ENCODE results near the gene TNFSF18. TPM values are rescaled to one million over a fixed set of nuclear protein-coding genes. Genes with fewer than 3 reads are reported as not detected.

Gene TNFSF18
- total RNA-seq, 1 donor from 2014 or later: not detected

GRCh38 chr1:173016419-173016818 is 34.3 kb downstream of the TNFSF18 start:
- Histone ChIP-seq H3K36me3 (no peaks in the 10 kb centered on the region), H3K4me1 (no peaks in the 10 kb centered on the region), H3K9me3 (no peaks in the 10 kb centered on the region), H3K27ac (no peak overlapping the region), H3K4me3 (no peak overlapping the region), H3K27me3 (no peaks in the 10 kb centered on the region)
- TF ChIP-seq CTCF (IDR thresholded peaks at IDR 0.05): no peak
- intact Hi-C loops (cut with DNase I): no loop called here
- DNase-seq (no peak), ATAC-seq (no peak)

- no peaks in the 10 kb centered on the region for H3K9me3 ChIP-seq
- H3K4me1 ChIP-seq: no peaks in the 10 kb centered on the region
- TF ChIP-seq CTCF (IDR thresholded peaks at IDR 0.05): no peak
- intact Hi-C loops (cut with DNase I): no loop called here
- H3K36me3 ChIP-seq: no peaks in the 10 kb centered on the region
- H3K4me3 ChIP-seq: no peak overlapping the region
- ATAC-seq (peak; percentile 29), DNase-seq (no peak)
- H3K27ac ChIP-seq: no peak overlapping the region
- H3K27me3 ChIP-seq: no peaks in the 10 kb centered on the region
Observed at GRCh38 chr1:173015629-173016028, 35.1 kb downstream of the TNFSF18 start.

- no peaks in the 10 kb centered on the region for H3K36me3 ChIP-seq
- peak; percentile 50 for ATAC-seq
- H3K27ac ChIP-seq: no peak overlapping the region
- DNase-seq: no peak
- no peak for TF ChIP-seq CTCF (IDR thresholded peaks at IDR 0.05)
- intact Hi-C loops (cut with DNase I): no loop called here
- no peaks in the 10 kb centered on the region for H3K4me1 ChIP-seq
- H3K27me3 ChIP-seq: no peaks in the 10 kb centered on the region
- no peak overlapping the region for H3K4me3 ChIP-seq
- no peaks in the 10 kb centered on the region for H3K9me3 ChIP-seq
Observed at GRCh38 chr1:173014160-173014559, 36.6 kb downstream of the TNFSF18 start.

- ATAC-seq (no peak), DNase-seq (no peak)
- Histone ChIP-seq H3K36me3 (no peaks in the 10 kb centered on the region), H3K27ac (no peak overlapping the region), H3K4me1 (no peaks in the 10 kb centered on the region), H3K27me3 (no peaks in the 10 kb centered on the region), H3K4me3 (no peak overlapping the region), H3K9me3 (no peaks in the 10 kb centered on the region)
- intact Hi-C loops (cut with DNase I): no loop called here
- TF ChIP-seq CTCF (IDR thresholded peaks at IDR 0.05): no peak
Observed at GRCh38 chr1:173012126-173012525, 38.6 kb downstream of the TNFSF18 start.

- ATAC-seq (peak; percentile 88), DNase-seq (no peak)
- H3K4me3 ChIP-seq: no peak overlapping the region
- no peaks in the 10 kb centered on the region for H3K4me1 ChIP-seq
- intact Hi-C loops (cut with DNase I): no loop called here
- no peak overlapping the region for H3K27ac ChIP-seq
- no peaks in the 10 kb centered on the region for H3K36me3 ChIP-seq
- H3K9me3 ChIP-seq: no peaks in the 10 kb centered on the region
- H3K27me3 ChIP-seq: no peaks in the 10 kb centered on the region
- TF ChIP-seq CTCF (IDR thresholded peaks at IDR 0.05): no peak
Observed at GRCh38 chr1:173009597-173009996, 41.1 kb downstream of the TNFSF18 start.

GRCh38 chr1:173005196-173005864 is 45.4 kb downstream of the TNFSF18 start:
- no peaks in the 10 kb centered on the region for H3K4me1 ChIP-seq
- no peaks in the 10 kb centered on the region for H3K9me3 ChIP-seq
- no peaks in the 10 kb centered on the region for H3K27me3 ChIP-seq
- no peak overlapping the region for H3K27ac ChIP-seq
- H3K36me3 ChIP-seq: no peaks in the 10 kb centered on the region
- DNase-seq (no peak), ATAC-seq (no peak)
- no peak overlapping the region for H3K4me3 ChIP-seq
- peak; percentile 9 for TF ChIP-seq CTCF (IDR thresholded peaks at IDR 0.05)
- intact Hi-C loops (cut with DNase I): no loop called here
